Esophagus squamous epithelium (tissue), 4 donors: ENCODE results near the gene UGT1A4.

Experiments
- CTCF ChIP-seq, 6 experiments: fragments of 450-650 bp in 4 of 6; fragments of 200-600 bp in 2 of 6; sonication (generic) in 2 of 6; IDR thresholded peaks; one replicate each; pipeline ENCODE4 v1.5.1; 2016 to 2019; ENCODE audit warnings: antibody characterized with exemption in 6 of 6, mild to moderate bottlenecking in 4 of 6, moderate library complexity in 4 of 6
- POLR2A ChIP-seq, 4 donors: fragments of 450-650 bp; IDR thresholded peaks; one replicate each; pipeline ENCODE4 v1.6.1; 2017; ENCODE audit warnings: antibody characterized with exemption in 4 of 4, mild to moderate bottlenecking in 4 of 4, moderate library complexity in 3 of 4

GRCh38 chr2:233779722-233780121 lies 61.2 kb downstream of the UGT1A4 start:
- TF ChIP-seq CTCF (IDR thresholded peaks at IDR 0.05) (no peak), POLR2A (IDR thresholded peaks at IDR 0.05) (no peak)
